Urinary bladder (tissue), 4 donors: ENCODE data around the gene LCN15. TPM values are rescaled to one million over a fixed set of nuclear protein-coding genes. Genes with fewer than 3 reads are reported as not detected.
"Not testable (repeated sequence)": the region's sequence is repeated elsewhere in the genome, so short reads cannot be mapped to it uniquely, and the experiment has no call there.

ENCODE experiments used
- DNase-seq: peaks from one replicate; pipeline ENCODE4 v3.0.0-alpha.2; 2015; ENCODE audit errors: extremely low spot score
- H3K27ac ChIP-seq: one replicate; pipeline ENCODE4 v1.5.1; 2013; ENCODE audit warnings: low read depth, mild to moderate bottlenecking, moderate library complexity
- H3K36me3 ChIP-seq: one replicate; pipeline ENCODE4 v1.6.1; 2013; ENCODE audit warnings: mild to moderate bottlenecking, moderate library complexity; ENCODE audit not compliant: insufficient read depth
- H3K4me1 ChIP-seq: one replicate; pipeline ENCODE4 v1.6.1; 2013; ENCODE audit warnings: mild to moderate bottlenecking, moderate library complexity; ENCODE audit not compliant: insufficient read depth
- H3K4me3 ChIP-seq: one replicate; pipeline ENCODE4 v1.5.1; 2013; ENCODE audit warnings: low read depth, low read length
- WGBS: extraction: QIAGEN DNeasy Blood & Tissue Kit; methylation state at CpG from one replicate; pipeline ENCODE4 v1.1.7; 2013; 5-methylcytosine and 5-hydroxymethylcytosine counted together
- polyA plus RNA-seq: library from polyadenylated mRNA; stranded (reverse); fragments of 200-250 nt; gene quantifications from one replicate; pipeline ENCODE4 v1.2.3, GENCODE V29; 2013
- total RNA-seq: library from RNA; depleted of rRNA; stranded (reverse); fragments of >200 nt; gene quantifications from one replicate; pipeline ENCODE4 v1.2.3, GENCODE V29; 2014
- donor health status: healthy with polysubstance abuse.
- donor health status: healthy.

The LCN15 gene
- total and polyA plus RNA-seq, 2 donors = not detected

DNA sequence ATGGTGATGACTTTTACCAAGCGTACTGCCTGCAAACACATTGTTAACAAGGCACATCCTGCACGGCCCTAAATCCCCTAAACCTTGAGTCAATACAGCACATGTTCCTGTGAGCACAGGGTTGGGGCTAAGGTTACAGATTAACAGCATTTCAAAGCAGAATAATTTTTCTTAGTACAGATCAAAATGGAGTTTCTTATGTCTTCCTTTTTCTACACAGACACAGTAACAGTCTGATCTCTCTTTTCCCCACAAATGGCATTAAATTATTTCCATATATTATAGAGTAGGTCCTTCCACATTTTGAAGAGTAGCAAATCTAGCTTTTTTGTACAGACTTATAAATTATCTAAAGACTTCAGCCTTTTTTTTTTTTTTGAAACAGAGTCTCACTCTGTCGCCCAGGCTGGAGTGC, 25.2 kb upstream of the LCN15 start:
- H3K4me3 ChIP-seq = no peak overlapping the region
- no peak overlapping the region for H3K27ac ChIP-seq
- H3K4me1 ChIP-seq = no peaks in the 10 kb centered on the region
- 65% methylated on average over 3 of the region's 3 CpGs for WGBS
- no peak for DNase-seq
- no peaks in the 10 kb centered on the region for H3K36me3 ChIP-seq

DNA sequence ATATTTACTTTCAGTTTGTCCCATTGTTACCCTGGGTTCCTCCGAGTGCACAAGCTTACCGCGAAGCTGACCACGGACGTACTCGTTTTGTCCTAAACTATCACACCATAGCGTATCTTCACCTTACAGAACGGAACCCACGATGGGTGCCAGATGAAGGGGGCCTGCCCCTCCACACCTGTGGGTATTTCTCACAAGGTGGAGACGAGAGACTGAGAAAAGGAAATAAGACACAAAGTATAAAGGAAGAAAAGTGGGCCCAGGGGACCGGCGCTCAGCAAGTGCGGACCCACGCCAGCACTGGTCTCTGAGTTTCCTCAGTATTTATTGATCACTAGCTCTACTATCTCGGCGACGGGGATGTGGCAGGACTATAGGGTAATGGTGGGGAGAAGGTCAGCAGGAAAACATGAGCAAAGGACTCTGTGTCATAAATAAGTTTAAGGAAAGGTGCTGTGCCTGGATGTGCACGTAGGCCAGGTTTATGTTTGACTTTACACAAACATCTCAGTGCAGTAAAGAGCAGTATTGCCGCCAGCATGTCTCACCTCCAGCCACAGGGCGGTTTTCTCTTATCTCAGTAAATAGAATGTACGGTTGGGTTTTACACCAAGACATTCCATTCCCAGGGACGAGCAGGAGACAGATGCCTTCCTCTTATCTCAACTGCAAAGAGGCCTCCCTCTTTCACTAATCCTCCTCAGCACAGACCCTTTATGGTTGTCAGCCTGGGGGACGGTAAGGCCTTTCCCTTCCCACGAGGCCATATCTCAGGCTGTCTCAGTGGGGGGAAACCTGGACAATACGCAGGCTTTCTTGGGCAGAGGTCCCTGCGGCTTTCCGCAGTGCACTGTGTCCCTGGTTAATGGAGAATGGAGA, 24.6 kb upstream of the LCN15 start:
- 50% methylated on average over 27 of the region's 27 CpGs for WGBS
- H3K4me1 ChIP-seq, H3K27ac ChIP-seq, H3K36me3 ChIP-seq, H3K4me3 ChIP-seq, DNase-seq: not testable (repeated sequence)

DNA sequence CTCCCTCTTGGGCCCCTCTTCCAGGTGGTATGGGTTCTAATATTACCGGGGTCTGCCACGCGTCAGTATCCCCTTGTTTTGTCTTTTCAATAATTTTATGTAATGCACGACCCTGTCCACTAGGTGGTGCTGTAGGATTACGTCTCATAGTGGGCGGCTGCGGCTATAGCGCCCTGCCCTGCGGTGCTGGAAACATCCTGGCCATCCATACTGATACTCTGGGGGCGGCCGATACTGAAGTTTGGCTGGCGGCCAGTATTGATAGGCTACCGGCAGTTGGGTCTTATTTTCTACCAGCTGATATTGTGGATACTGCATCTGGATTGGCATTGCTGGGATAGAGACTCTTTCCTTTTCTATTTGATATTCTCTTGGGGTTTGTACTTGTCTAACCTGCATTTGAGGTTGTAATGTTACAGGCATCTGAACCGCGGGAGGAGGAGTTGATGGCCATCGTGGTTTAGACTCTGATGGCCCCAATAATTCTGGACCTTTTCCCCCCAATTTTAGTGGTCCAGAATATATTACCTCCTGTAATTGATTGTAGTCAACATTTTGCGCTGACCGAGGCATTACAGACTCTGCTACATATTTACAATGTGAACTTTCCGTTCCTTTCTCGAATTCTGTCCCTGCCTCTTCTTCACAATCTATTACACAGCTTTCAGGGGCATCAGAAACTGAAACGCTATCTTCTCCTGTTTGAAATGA, 23.5 kb upstream of the LCN15 start:
- DNase-seq = no peak
- Histone ChIP-seq H3K4me3 (no peak overlapping the region), H3K27ac (no peak overlapping the region)

DNA sequence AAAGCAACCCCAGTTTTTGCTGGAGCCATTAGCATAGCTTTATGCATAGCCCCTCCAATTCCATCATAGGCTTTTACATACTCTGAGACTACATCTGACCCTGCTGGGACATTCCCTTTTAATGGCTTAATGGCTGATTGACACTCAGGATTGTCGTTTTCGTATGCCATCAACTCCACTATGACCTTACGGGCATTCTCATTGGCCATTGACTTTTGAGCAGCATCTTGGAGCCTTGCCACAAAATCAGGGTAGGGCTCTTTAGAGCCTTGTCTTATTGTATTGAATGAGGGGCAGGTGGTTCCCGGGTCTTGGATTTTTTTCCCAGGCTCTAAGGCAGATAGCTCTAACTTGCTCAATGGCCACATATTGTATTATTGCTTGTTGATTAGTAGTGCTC, 22.7 kb upstream of the LCN15 start:
- not testable (repeated sequence) for H3K36me3 ChIP-seq, DNase-seq, H3K27ac ChIP-seq, H3K4me1 ChIP-seq, H3K4me3 ChIP-seq
- WGBS = 37% methylated on average over 4 of the region's 4 CpGs

More for the DNA sequence above, 23.5 kb upstream of the LCN15 start:
- WGBS = 15% methylated on average over 21 of the region's 21 CpGs
- Histone ChIP-seq H3K36me3 (no peaks in the 10 kb centered on the region), H3K4me1 (no peaks in the 10 kb centered on the region)

DNA sequence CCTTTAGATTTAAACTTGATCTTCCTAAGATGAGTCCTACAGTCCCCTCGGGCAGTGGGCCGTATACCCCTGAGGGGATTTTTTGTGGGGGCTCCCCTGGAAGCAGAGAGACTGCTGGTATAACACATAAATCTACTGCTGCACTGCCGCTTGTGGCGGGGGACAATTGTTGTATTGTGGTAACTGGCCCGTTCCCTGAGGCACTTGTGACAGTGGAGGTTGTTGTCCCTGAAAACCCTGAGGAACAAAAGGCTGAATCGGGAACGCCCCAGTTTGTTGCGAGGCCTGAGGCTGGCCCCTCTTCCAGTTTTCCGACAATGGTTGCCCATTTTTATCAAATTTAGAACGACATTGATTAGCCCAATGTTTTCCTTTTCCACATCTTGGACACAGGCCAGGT, 22.1 kb upstream of the LCN15 start:
- 70% methylated on average over 10 of the region's 10 CpGs for WGBS
- H3K27ac ChIP-seq = no peak overlapping the region
- no peak overlapping the region for H3K4me3 ChIP-seq
- no peaks in the 10 kb centered on the region for H3K36me3 ChIP-seq
- DNase-seq = no peak
- no peaks in the 10 kb centered on the region for H3K4me1 ChIP-seq

DNA sequence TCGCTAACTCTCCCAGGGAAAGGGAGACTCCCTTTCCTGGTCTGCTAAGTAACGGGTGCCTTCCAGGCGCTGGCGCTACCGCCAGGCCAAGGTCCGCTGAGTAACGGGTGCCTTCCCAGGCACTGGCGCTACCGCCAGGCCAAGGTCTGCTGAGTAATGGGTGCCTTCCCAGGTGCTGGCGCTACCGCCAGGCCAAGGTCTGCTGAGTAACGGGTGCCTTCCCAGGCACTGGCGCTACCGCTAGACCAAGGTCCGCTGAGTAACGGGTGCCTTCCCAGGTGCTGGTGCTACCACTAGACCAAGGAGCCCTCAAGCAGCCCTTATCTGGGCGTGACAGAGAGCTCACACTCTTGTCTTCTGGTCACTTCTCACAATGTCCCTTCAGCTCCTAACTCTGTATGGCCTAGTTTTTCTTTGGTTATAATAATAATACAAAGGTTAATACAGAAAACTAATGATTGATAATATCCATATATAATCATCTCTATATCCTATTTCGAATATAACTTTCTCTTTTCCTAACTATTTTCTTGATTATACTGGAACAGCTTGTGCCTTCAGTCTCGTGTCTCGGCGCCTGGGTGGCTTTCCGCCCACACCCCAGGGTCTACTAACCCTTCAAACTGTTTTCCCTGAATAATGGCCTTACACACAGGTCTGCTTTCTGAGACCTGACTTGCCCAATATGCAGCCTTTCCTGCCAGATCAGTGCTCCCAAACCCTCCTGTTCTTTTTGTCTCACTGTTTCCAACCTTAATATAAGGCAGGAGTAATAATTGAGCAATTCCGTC, 21.4 kb upstream of the LCN15 start:
- H3K36me3 ChIP-seq, DNase-seq: not testable (repeated sequence)
- WGBS = 83% methylated on average over 23 of the region's 23 CpGs

DNA sequence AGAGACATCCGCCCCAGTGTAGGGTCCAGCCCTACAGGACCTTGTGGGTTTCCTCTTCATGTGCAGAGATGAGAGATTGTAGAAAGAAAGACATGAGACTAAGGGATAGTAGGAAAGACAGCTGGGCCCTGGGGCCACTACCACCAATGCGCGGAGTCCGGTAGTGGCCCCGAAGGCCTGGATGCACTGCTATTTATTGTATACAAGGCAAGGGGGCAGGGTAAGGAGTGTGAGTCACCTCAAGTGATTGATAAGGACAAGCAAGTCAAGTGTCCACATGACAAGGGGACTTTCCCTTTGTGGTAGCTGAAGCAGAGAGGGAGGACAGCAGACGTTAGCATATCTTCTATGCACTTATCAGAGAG, 20.7 kb upstream of the LCN15 start:
- Histone ChIP-seq H3K36me3 (no peaks in the 10 kb centered on the region), H3K4me3 (no peak overlapping the region), H3K27ac (no peak overlapping the region), H3K4me1 (no peaks in the 10 kb centered on the region)
- 85% methylated on average over 6 of the region's 6 CpGs for WGBS
- DNase-seq = no peak

More for the DNA sequence above, 21.4 kb upstream of the LCN15 start:
- not testable (repeated sequence) for H3K27ac ChIP-seq, H3K4me3 ChIP-seq, H3K4me1 ChIP-seq

DNA sequence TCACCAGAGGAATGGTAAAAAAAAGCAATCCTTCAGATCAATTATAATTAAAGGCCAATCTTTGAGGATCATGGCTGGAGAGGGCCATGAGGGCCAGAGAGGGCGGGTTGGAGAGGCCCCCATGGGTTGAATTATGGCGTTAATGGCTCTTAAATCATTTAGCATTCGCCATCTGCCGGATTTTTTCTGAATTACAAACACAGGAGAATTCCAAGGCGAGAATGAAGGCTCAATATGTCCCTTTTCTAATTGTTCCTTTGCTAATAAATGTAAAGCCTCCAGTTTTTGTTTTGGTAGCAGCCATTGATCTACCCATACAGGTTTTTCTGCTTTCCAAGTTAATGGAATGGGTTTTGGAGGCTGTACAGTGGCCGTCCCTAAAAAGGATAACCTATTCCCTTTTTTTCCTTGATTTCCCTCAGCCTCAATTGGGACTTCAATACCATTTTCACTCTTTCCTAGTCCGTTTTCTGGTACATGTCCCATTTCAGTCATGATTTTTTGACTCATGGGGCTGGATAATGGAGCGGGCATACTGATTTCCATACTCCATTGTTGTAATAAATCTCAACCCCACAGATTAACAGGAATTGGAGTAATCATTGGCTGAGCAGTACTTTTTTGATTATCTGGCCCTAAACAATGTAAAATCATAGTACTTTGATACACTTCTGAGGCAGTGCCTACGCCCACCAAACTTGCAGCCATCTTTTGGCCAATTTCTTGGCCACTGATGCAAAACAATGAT, 20.1 kb upstream of the LCN15 start:
- H3K36me3 ChIP-seq = no peaks in the 10 kb centered on the region

DNA sequence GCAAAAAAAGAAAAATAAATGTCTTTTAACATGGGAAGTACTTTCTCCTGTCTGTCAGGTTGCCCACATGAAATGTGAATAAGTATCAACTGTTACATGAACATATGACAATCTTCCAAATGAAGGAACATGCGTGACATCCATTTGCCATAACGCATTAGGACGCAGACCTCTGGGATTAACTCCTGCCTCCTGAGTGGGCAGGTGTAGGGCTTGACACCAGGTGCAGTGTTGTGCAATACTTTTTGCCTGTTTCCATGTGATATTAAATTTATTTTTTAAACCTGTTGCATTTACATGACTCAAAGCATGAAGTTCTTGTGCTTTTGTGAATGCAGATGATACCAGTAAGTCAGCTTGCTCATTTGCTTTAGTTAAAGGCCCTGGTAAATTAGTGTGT, 18.1 kb upstream of the LCN15 start:
- no peak overlapping the region for H3K27ac ChIP-seq
- DNase-seq = no peak
- H3K4me3 ChIP-seq = no peak overlapping the region
- H3K36me3 ChIP-seq = no peaks in the 10 kb centered on the region
- H3K4me1 ChIP-seq = no peaks in the 10 kb centered on the region
- 96% methylated on average over 3 of the region's 3 CpGs for WGBS

More for the DNA sequence above, 20.1 kb upstream of the LCN15 start:
- Histone ChIP-seq H3K4me1 (no peaks in the 10 kb centered on the region), H3K4me3 (no peak overlapping the region), H3K27ac (no peak overlapping the region)
- 42% methylated on average over 9 of the region's 9 CpGs for WGBS
- no peak for DNase-seq

DNA sequence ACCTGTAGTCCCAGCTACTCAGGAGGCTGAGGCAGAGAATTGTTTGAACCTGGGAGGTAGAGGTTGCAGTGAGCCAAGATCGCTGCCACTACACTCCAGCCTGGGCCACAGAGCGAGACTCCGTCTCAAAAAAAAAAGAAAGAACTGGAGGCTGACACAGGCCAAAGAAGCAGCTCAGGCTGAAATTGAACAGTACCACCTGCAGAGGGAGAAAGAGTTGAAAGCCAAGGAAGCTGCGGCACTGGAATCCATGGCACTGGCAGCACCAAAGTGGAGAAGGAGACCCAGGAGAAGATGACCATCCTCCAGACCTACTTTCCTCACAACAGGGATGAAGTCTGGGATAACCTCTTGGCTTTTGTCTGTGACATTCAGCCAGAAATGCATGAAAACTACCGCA, 15.5 kb upstream of the LCN15 start:
- no peaks in the 10 kb centered on the region for H3K36me3 ChIP-seq
- H3K27ac ChIP-seq = no peak overlapping the region
- DNase-seq = no peak
- no peak overlapping the region for H3K4me3 ChIP-seq
- 64% methylated on average over 5 of the region's 5 CpGs for WGBS
- H3K4me1 ChIP-seq = no peaks in the 10 kb centered on the region

DNA sequence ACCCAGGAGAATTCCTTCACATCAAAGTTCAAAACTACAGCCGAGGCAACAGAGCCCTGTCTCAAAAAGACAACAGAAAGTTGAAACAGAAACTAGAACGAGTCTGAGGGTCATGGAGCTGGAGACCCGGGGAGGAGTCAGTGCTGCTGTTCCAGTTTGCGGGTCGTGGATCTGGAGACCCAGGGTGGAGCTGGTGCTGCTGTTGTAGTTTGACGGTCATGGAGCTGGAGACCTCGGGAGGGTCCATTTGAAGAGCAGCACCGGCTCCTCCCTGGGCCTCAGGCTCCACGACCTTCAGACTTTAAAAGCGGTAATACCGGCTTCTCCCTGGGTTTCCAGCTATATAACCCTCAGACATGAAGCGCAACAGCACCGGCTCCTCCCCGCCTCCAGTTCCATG, 13.0 kb upstream of the LCN15 start:
- 80% methylated on average over 14 of the region's 14 CpGs for WGBS
- Histone ChIP-seq H3K4me1 (no peaks in the 10 kb centered on the region), H3K36me3 (no peaks in the 10 kb centered on the region), H3K4me3 (no peak overlapping the region), H3K27ac (no peak overlapping the region)
- no peak for DNase-seq

DNA sequence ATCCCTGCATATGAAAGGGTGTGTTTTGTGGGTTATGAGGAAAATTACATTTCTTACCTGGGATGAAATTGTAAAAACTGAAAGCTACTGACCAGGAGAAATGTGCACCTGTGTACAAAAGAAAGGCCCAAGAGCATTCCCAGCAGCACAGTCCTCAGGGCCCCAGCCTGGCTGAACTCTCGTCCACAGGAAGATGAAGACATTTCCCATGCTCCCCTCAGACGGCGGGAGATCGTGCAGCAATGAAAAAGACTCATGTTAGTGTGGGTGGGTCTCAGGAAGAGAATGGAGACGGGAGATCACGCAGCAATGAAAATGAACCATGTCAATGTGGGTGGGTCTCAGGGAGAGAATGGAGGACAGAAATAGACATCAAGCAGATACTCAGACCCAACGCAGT, 12.6 kb upstream of the LCN15 start:
- no peaks in the 10 kb centered on the region for H3K4me1 ChIP-seq
- DNase-seq = no peak
- 55% methylated on average over 7 of the region's 7 CpGs for WGBS
- no peak overlapping the region for H3K4me3 ChIP-seq
- H3K27ac ChIP-seq = no peak overlapping the region
- no peaks in the 10 kb centered on the region for H3K36me3 ChIP-seq

DNA sequence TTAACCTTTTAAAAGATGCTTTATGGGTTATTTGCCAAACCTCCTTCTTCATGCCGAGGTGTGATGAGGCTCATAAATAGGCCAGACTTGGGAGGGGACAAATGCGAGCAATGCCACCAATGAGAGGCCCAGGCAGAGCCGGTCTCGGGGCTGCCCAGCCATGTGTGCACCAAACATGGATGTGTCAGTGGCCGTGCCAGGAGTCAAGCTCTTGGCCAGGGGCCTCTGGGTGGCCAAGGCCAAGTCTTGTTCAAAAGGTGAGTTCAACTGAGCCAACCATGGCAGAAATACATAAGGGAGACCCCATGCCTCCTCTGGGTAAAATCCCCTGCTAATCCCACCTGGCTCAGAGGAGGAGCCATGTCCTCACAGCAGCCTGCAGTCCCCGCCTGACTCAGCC, 10.9 kb upstream of the LCN15 start:
- Histone ChIP-seq H3K4me3 (no peak overlapping the region), H3K36me3 (no peaks in the 10 kb centered on the region), H3K27ac (no peak overlapping the region), H3K4me1 (no peaks in the 10 kb centered on the region)
- WGBS = 70% methylated on average over 6 of the region's 6 CpGs
- no peak for DNase-seq
